Stimulated activated CD4-positive, alpha-beta T cell treated with anti-CD3 and anti-CD28 coated beads, TNF-alpha, amount 100 ng/mL, for 1 hour (primary cell): ENCODE results near the gene CCNO.

ENCODE experiments used
- DNase-seq, 3 donors: peaks; one replicate each; pipeline ENCODE4 v3.0.0-alpha.2; 2020; ENCODE audit warnings: low read depth in 3 of 3, low spot score in 1 of 3

CCNO gene, protein sequence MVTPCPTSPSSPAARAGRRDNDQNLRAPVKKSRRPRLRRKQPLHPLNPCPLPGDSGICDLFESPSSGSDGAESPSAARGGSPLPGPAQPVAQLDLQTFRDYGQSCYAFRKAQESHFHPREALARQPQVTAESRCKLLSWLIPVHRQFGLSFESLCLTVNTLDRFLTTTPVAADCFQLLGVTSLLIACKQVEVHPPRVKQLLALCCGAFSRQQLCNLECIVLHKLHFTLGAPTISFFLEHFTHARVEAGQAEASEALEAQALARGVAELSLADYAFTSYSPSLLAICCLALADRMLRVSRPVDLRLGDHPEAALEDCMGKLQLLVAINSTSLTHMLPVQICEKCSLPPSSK

DNA sequence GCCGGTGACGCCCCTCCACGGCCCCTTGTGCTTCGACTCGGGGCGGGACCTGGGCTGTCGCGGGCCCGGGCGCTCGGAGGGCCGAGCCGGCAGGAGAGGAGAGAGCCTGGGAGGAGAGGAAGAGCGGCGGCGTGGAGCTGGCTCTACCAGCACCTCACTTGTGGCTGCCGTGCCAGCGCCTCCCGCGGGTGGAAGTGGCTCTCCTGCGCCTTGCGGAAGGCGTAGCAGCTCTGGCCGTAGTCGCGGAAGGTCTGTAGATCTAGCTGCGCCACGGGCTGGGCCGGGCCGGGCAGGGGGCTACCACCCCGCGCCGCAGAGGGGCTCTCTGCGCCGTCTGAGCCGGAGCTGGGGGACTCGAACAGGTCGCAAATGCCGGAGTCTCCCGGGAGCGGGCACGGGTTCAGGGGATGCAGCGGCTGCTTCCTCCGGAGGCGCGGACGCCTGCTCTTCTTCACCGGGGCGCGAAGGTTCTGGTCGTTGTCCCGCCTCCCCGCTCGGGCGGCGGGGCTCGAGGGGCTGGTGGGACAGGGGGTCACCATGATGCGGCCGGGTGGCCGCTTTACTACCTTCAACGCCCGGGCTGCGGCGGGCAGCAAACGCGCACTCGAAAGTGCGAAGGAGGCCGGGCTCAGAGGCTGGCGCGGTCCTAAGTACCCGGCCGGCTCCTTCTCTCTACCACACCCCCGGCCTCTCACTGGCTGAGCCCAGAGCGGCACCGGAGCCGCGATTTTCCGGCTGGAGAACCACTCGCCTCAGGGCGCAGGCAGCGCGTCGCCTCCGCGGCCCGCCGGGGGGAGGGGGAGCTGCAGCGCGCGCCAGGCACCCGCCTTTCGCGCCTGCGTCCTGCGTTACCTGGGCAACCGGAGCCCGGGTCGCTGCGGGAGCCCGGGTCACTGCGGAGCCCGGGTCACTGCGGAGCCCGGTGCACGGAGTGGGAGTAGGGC is at the start of gene CCNO:
TSS of gene CCNO (minus strand) at position 624 of the 944 bp plus-strand sequence. CDS start at position 539, 85 bp downstream.
- DNase-seq = no peak

DNA sequence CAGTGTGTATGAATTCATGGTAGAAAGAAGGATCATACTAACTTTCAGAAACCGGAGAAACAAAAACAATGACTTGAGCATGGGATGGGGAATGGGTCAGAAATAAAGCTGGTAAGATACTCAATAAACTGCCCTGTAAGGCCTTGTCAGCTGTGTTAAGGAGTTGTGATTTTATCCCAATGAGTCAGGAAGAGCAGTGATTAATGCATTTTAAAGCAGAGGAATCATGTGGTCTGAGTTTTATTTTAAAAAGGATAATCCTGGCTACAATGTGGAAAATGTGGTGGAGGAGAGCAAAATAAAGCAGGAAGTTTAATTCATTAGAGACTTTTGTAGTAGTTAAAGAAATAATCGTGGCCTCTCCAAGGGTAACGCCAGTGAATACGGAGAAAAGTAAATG is 45.4 kb upstream of the CCNO start:
- no peak for DNase-seq

DNA sequence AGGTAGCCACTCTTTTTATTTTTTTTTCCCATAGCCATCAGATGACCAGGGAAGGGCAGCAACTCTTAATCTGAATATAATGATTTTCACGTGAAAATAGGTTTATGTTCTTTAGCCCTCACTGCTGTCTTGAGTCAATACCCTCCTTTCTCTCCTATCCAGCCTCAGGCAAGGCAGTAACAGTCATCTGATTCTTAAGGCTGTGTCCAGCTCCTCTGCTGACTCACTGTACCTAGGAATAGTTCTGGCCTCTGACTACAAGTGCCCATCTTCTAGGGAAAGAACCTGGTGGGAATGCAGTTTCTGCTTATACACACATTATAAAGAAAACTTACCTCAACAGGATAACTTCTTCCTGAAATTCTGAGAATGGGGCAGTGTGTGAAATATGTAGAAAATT is 43.4 kb upstream of the CCNO start:
- DNase-seq = no peak

DNA sequence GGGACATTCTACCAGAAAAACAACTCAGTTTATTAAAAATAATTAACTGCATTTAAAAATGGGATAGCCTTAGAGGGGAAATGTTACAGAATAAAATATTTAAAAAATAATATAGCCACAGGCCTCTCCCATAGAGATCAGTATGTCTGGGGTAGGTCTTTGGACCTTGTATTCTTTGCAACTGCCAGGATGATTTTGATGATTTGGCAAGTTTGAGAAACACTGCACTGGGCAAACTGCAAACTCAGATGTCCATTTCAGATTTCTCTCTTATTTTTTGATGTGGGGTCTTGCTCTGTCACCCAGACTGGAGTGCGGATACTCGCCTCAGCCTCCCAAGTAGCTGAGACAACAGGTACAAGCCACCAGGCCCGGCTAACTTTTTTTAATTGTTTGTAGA is 24.9 kb upstream of the CCNO start:
- no peak for DNase-seq

DNA sequence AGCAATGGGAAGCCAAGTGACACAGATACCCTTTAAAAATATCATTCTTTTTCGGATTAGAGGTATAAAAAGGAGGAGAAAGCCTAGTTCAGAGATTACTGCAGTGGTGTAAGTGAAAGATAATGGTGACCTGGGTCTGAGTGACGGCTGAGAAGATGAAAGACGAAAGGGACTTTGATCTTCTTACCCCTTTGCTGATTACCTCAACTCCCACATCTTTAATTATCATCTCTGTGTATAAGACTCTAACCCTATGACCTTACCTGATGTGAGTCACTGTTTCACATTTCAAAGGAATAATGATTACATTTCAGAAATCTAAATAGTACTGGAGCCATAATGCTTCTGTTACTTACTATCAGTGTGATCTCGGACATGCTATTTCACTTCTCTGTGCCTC is 21.4 kb upstream of the CCNO start:
- DNase-seq = no peak

DNA sequence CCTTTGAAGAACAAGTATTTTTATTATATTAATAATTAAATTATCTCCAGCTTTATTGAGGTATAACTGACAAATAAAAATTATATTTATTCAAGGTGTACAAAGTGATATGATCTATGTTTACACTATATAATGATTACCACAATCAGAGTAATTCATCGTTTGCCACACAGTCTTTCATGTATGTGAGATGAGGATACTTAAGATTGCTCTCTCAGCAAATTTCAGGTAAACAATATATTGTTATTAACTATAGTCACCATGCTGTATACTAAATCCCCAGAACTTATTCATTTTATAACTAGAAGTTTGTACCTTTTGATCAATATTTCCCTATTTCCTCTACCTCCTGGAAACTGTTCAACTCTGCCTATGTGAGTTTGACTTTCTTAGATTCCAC is 16.7 kb upstream of the CCNO start:
- no peak for DNase-seq

DNA sequence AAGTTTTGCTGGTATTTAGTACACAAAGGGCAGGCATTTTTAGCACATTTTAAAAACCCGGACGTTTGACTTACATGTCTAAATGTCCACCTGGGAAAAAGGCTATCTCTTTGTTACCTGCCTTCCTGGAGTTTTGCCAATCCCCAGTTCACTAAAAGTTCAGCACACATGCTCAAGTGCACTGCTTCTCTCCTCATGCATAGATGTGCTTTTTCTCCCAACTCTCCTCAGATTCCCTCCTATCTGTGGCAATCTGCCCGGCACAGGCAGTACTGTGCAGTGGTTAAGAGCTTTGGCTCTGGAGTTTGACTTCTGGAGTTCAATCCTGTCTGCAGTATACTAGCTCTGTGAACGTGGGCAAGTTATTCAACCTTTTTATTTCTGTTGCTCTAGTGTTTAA is 8.3 kb upstream of the CCNO start:
- no peak for DNase-seq

DNA sequence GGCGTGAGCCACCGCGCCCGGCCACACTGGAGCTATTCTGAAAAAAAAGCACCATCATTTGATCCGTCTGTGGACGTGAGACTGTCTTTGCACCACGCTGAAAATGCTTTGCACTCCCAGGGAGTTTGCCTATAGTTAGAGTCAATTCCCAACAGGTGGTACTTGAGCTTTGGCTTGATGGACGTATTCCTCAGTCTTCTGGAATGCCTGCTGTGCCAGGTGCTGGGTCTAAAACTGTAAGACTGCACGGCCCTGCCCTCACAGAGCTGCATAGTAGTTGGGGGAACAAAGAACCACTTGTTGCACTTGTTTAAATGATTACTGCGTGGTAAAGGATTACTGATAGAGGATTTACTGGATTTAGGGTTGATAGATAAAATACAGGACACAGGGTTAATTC is 3.4 kb upstream of the CCNO start:
- DNase-seq = no peak

DNA sequence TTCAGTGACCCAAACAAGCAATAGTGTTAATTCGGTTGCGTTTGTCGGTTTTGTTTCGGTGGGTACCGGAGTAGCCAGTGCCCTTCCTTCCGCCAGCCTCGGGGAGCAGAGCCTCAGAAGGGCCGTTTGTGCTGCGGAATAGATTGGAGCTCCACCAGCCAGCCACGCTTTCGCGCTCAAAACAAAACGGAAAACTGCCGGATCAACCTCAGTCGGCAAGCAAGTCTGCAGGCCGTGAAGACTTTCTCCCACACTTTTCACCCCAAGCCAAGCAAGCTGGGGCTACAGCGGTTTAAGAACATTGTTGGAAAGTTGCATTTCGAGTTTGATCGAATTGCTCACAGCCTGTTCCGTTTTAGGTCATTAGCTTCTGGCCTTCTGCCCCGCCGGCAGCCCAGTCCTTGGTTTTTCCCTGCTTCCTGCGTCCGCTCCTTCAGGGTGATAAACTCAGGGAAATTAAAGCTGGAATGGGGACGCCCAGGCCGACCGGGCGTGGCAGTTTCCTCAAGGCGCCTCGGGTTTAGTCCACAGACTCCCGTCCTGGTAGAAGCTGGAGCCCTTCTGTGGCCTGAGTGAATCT is 803 bp upstream of the CCNO start:
- no peak for DNase-seq

DNA sequence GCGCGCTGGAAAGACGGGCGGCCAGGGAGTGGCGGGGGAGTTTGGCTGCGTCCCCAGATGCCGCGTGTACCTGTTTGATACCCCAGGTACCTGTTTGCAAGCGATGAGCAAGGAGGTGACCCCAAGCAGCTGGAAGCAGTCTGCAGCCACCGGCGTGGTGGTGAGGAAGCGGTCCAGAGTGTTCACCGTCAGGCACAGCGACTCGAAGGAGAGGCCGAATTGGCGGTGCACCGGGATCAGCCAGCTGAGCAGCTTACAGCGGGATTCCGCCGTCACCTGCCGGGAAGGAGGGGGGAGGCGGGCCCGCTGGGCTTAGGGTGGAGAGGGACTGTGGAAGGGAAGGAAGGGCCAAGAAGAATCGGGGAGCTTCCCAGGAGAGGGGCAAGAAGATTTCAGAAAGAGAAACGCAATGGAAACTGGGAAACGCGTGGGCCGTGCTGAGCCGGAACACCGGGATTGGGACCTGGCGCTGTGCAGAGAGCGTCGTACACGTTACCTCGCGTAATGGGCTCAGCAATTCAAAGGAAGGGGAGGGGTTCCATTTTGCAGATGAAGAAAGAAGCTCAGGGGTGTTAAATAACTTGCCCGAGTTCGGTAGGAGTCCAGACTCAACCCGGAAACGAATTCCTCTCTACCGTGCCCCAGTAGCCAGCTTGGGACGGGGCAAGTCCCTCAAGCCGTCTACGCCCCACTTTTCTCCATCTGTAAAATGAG is 980 bp downstream of the CCNO start:
- DNase-seq = no peak

DNA sequence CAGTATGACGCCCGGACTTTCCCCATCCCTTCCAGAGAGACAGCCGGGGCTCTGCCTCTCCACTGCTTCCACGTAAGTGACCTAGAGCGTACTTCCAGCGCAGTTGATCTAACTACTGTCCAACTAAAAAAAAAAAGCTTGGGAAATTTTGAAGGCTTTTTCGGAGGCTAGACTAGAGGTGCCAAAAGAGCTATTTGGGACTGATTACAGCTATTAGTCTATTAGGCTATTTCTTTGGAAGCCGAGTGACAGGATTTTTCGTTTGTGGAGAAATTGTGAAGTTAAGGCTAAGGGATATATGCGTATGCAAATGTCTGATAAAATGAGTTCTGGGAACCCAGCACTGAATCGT is 1.5 kb downstream of the CCNO start:
- DNase-seq = no peak

DNA sequence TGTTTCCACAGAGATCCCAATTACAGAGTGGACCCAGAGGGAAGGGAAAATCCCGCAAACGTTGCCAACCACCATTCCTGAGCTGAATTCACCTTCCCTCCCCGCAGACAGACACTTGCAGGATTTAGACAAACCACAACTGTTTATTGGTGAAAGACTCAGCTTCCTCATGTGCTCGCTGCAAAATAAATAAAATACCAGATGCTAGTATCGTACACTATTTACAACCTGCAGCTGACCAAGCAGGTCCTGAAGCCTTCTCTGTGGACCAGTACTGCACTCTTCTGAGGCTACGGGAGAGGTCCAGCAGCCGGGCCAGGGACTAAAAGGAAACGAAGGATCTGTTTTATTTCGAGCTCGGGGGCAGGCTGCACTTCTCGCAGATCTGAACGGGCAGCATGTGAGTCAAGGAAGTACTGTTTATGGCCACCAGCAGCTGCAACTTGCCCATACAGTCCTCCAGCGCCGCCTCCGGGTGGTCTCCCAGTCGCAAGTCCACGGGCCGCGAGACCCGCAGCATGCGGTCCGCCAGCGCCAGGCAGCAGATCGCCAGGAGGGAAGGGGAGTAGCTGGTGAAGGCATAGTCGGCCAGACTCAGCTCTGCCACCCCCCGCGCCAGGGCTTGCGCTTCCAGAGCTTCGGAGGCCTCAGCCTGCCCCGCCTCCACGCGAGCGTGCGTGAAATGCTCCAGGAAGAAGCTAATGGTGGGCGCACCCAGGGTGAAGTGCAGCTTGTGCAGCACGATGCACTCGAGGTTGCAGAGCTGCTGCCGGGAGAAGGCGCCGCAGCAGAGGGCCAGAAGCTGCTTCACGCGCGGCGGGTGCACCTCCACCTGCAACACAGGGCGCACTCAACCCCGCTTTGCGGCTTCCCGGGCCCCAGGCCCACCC is 2.1 kb downstream of the CCNO start:
- no peak for DNase-seq

DNA sequence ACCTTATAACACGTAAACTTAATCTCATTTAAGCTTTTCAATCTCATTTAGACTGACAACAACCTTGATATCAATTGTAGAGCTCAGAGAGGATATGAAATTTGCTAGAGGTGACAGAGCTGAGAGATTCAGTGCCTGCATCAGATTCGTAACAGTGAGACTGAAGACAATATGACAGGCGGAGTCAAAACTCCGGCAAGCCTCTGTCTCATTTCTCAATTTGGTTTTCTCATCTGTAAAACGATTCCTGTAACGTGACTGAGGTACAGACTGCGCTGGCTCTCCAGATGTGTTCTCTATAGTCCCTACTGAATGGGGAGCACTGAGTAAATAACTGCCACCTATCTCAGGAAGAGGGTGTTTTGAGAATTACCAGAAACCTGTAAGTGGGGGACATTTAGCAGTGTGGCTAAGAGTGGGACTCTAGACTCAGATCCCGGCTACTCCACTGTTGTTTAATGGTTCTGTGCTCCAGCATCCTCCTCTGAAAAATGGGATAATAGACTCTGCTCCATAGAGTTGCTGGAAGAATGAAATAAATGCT is 3.2 kb downstream of the CCNO start:
- no peak for DNase-seq

DNA sequence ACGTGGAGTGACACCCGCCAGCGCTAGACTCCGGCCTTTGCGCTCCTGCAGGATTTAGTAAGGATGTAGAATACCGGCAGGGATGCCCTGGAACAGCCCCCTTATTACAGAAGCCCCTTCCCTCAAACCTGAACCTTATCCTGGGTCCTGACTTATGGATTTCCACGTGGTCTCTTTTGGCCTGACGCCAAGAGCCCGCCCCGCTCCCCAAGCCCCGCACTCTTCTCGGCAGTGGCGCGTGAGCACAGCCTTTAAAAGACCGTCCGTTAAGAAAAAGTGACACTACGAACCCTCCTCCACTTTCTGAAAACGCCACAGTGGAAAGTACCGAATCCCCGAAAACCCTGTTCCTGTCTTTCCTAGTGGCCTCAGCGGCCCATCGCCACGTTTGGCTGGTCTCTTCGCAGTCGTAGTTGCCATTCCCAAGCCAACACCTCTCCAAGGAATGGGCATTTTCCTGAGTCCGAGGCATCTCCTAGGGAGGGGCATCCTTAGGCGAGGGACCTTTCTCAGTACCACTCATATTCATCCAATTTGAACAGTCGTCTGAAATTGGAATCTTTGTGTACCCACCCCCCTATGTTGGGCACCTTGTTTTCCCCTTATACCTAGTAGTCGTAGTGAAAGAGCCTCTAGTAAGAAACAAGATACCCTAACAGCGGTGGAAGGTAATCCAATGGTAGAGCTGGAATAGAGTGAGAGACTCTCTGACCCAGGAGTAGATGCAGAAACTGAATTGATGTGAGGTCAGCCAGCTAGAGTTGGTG is 5.6 kb downstream of the CCNO start:
- no peak for DNase-seq

DNA sequence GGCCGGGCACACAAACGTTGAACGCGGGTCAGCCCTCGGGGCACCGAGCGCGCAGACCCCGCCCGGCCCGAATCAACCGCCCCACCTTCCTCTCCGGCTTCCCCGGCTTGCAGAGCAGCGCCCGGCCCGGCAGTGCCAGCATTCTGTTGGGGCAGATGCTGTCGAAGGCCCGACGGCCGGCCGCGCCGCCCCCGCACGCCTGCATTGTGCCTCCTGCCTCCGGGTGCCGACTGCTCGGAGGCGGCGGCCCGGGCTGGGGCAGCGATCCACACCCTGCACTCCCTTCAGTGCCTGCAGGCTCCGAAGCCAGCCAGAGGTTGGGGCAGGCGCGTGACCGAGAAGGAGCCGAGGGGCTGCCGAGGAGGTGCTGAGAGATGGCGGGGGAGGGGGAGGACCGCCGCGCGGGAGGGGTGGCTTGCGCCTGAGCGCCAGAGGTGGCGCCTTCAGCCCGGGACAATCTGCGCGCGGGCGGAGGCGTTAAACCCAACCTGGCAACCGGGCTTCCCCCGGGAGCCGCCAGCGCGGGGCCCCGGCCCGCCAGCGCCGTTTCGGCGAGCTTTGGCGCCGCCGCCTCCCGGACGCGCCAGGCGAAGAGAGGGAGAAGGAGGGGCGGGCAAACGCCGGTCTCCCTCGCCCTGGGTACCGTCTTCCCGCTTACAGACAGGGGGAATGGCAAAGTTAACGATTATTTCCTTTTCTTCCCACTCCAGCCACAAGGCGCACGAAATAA is 6.3 kb downstream of the CCNO start, which contains the start of gene MCIDAS:
TSS of gene MCIDAS (minus strand) at position 382 of the 730 bp plus-strand sequence. CDS start at position 205, 177 bp downstream.
- no peak for DNase-seq

DNA sequence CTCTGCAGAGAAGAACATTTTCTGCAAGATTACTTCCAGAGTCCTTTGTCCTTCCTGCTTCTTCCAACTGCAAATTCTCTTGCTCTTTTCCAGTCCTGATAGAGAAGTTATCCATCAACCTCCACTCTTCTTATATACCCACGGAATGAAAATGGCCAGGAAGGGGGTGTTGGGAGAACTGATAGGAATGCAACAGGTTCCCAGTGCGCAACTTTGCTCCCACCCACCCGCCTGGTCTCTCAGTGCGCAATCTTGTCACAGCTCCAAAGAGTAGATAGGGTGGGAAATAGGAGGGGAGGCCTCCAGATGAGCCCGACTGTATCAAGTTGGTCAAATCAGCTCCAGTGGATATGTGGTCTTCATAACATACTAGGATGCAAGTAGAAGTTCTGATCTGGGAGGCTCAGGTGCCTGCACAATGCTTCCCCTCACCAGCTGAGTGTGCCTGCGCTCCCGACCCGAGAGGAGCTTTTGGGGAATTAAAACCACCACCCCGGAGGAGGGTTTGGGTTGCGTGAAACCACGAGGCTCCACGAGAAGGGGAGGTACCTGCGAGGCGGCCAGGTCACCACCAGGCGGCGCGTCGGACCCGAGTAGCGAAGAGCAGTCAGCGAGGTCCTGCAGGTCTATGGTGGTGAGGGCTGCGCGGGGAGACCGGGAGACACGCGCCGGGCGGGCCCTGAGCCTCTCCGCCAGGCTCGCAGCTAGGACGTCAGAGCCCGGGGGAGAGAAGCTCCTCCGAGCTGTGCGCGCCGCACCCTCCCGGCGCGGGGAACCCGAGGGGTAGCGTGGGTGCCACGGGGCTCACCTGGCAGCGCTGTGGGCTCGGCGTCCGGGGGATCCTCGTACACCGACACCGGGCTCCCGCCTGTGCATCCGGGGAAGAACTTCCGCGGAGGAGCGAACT is 7.1 kb downstream of the CCNO start:
- DNase-seq = no peak

DNA sequence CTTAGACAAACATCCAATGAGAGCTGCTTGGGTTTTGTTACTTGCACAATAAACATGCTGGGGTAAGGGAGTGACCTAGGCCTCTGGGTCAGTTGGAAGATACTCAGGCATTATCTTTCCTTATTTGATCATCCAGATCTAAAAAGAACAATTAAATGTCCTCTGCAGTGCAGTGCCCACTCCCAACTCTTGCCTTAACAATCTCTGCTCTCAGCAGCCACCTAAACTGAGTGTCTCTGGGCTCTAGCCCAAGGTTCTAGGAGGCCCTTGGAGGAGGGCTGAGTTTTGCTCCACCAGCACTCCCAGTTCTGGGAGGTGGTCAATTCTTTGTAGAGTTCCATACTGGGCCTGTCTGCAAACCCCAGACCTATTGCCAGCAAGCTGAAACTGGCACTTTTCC is 8.1 kb downstream of the CCNO start:
- DNase-seq = no peak
